Measurements from ENCODE around the gene TIAM2.
"Not testable (repeated sequence)": the region's sequence is repeated elsewhere in the genome, so short reads cannot be mapped to it uniquely, and the experiment has no call there.

TIAM2 gene

DNA sequence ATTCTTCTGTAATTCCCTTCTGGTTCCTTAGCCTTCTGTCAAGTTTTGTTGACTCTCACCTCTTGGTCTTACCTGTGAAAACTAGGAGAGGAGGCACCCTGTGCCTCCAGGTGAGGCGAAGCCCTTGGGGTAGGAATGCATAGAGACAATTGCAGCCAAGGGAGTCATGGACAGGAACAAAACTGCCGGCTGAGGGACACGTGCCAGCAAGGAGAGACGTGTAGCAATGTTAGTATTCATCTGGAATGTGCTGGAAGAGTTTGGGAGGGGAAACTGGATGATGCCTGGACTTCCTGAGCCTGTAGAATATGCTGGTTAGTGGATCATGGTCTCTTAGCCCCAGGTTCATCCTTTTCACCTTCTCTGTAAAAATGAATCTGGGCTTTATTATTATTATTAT, 3.9 kb upstream of the TIAM2 start:
- no peak for DNase-seq (ENCODE audit: low spot score)

DNA sequence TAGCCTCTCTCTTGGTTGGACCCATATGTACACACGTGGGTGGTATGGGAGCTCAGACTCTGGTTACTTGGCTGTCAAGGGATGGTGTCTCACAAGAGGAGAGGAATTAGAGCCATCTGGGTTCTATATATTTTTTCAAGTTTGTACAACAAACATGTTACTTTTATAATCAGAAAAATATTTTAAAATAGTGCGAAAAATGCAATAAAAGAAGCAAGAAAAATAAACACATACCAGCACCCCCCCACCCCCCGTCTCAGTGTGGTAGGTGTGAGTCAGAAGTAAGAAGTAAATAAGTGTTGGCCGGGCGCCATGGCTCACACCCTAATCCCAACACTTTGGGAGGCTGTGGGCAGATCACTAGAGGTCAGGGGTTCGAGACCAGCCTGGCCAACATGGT, 2.1 kb upstream of the TIAM2 start:
- no peak for DNase-seq (ENCODE audit: low spot score)

DNA sequence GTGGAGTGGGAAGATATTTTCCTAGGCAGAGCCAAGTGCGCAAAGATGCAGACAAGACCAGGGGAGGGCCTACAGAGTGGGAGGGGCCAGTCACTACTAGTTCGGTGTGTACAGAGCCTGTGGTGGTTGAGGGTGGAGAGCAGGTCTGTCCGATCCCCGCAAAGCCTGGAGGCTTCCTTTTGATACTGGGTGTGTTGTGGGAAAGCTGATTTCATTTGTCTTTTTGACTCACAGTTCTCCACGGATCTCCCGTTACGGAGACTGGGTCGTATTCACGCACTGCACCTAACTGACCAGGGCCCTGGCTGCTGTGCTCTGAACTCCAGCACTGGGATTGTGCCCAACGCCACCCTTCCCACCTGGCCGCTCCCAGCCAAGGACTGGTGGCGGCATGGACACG, 1.4 kb upstream of the TIAM2 start:
- DNase-seq (ENCODE audit: low spot score): no peak

DNA sequence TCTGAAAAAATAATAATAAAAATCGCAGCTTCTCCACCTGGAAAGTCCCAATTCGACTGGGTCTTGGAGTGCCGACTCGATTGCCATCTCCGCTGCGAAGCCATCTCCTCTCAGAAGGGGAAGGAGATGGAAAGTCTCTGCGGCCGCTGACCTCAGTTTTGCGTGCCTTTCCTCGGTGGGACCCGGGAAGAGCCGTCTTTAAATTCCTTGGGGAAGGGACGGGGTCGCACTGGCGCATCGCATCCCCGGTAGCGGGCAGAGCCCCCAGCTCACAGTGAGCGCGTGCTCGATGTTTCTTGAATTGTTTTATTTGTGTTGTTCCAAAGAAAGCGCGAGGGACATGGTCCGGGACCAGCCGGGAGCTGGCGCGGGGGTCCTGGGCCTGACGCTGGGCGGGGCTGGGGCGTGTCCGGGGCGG, 270 bp upstream of the TIAM2 start:
- no peak for DNase-seq (ENCODE audit: low spot score)

DNA sequence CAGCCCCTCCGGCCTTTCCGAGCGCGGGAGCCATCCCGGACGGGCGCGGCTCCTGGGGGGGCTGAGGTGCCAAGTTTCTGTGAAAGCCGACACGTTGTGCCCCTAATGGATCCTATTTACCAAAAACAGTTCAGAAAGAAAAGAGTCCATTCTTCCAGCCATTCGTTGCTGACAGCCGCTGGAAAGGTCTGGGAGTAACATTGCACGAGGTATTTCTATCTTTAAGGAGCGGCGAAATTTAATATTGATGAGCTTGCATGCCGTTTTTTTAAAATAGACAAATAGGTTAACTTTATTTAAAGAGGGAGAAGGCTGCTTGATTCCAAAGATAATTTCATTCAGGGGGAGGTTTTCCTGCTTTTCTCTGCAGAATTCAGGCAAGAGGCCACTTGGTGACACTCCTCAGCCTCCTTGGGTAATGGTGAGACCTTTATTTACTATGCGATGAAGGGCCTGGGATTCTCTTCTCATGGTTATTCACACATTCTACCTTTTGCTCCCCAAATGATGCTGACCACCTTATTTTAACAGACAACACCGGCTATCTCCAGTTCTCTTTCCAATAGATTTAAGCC, 988 bp downstream of the TIAM2 start:
- DNase-seq (ENCODE audit: low spot score): no peak

DNA sequence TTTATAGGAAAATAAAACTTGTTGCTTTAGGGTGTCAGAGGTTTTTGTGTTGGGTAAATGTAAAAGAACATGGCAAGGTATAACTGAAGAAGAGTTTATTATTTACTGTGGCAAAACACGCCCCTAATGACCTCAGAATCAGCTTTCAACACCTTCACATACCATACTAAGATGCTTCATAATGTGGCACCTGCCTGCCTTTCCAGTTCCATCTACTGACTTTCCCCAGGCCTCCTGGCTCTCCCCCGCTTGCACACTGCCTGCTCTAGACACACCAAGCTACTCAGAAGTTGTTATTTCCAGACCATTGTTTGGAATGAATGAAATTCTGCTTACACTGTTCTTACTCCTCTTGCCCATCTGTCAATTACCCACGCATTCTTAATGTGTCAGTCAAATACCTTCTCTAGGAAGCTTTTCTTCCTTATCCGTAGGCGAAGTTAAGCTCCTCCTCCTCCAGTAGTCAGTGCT, 1.8 kb downstream of the TIAM2 start:
- no peak for DNase-seq (ENCODE audit: low spot score)

DNA sequence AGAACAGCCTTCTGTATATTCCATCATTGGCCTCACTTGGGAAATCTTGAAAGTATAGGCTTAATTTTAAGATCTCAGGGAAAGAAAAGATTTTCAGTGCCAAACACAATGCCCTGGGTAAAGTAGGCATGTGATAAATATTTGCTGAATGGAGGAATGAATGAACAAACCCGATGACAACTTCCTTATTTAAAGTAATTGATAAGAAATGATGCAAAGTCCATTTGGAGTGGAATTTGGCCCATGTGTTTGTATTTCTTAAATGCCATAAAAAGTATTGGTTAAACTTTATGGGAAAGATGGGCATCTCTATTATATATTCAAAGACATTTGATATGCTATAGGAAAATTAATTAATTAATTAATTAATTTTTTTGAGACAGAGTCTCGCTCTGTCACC, 3.7 kb downstream of the TIAM2 start:
- DNase-seq (ENCODE audit: low spot score): no peak

DNA sequence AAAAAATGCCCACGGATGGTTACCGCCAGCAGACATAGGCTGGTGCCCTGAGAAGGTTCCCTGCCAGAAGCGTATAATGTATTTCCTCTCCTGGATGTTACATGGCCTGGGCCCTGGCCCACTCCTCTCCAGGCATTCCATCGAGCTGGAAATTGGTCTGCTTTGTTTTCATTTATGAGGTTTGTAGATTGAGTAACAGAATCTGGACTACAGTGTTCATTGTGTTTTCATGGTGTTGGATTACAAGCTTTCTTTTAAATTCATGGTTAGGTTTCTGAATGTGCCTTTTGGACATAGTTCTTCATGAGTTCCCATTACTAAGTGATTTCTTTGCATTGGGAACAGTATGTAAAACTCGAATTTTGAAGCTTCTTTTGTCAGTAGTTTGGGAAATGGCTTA, 6.4 kb downstream of the TIAM2 start:
- no peak for DNase-seq (ENCODE audit: low spot score)

DNA sequence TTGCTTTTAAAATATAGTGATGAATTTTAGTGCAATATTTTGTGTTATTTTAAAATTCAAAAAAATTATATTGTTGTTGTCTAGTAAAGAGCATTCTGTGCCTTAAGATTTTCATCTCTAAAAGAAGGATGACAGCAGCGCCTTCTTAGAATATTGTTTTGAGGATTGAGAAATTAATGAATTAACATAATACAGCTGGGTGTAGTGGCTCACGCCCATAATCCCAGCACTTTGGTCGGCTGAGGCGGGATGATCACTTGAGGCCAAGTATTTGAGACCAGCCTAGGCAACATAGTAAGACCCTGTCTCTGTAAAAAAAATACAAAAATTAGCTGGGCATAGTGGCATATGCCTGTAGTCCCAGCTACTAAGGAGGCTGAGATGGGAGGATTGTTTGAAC, 6.8 kb downstream of the TIAM2 start:
- DNase-seq (ENCODE audit: low spot score): no peak

DNA sequence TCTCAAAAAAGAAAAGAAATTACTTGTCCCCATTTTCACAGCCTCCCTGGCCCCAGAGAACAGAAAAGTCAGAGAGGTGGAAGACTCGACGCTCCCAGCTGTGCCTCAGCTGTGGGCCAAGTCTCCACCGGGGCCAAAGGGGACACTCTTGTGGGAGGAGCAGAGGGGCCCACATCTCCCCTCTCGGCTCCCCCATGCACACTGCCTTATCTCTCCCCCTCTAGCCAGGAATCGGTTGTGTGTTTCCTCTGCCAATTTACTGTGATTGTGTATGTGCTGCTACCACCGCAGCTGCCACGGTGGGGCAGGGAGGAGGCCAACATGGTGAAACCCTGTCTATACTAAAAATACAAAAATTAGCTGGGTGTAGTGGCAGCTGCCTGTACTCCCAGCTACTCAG, 8.4 kb downstream of the TIAM2 start:
- no peak for DNase-seq (ENCODE audit: low spot score)

DNA sequence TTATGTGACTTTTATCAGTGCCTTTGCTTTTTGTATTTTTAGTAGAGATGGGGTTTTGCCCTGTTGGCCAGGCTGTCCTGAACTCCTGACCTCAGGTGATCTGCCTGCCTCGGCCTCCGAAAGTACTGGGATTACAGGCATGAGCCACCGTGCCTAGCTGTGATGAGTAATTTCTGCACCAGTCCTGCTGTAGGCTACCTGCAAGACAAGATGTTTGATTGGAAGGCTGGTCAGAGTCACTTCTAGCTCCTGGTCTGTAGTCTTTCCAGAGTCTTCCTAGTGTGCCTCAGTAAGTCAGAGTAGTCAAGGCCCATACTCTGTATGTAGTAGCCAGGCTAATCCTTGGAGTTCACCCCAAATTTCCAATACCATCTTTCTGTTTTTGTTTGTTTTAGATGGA, 8.9 kb downstream of the TIAM2 start:
- no peak for DNase-seq (ENCODE audit: low spot score)

DNA sequence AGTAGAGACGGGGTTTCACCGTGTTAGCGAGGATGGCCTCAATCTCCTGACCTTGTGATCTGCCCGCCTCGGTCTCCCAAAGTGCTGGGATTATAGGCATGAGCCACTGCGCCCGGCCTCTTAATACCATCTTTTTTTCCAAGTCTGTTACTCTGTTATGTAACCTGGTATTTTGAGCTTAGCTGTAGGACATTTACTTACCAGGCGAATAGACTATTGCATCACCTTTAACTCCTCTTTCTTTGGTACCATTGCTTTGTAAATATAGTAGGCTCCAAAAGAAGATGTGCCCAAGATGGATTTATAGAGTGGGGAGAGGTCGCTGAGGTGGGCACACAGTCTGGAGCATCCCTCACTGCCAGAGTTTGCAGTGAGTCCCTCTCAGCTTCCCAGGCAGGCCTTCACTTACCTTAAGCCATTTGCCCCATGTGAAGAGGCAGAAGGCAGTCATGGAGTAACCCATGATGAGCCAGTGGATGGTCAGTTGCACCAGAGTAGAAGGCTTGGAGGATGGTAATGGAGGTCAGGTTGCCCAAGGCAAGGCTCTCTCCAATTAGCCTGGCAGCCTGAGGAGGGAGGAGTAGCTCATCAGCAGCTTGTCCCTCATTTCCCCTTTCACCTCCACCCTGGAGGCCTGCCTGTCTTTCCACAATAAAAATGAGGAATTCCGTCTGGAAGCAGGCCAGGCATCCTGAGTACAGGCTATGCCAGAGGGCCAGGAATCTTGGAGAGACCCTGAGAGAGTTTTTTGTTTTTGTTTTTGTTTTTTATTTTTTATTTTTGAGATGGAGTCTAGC, 9.7 kb downstream of the TIAM2 start:
- DNase-seq (ENCODE audit: low spot score): no peak

DNA sequence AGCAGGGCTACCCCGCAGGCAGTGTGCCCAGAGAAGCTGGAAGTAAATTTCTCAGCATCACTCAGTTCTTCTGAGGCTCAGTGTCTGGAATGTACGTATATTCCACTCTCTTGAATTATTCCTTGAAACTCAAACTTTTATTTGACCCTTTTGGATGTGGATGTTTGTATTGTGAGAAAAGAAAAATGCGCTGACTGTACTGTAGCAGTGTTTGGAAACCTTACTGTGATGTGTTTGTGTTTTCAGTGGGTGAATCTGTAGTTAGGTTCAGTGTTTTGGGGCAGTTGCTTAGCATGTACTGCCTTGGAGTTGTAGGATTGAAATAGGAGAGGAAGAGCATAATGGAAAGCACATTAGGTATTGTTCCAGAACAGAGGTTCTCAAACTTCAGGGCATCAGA, 13.5 kb downstream of the TIAM2 start:
- no peak for DNase-seq (ENCODE audit: low spot score)

DNA sequence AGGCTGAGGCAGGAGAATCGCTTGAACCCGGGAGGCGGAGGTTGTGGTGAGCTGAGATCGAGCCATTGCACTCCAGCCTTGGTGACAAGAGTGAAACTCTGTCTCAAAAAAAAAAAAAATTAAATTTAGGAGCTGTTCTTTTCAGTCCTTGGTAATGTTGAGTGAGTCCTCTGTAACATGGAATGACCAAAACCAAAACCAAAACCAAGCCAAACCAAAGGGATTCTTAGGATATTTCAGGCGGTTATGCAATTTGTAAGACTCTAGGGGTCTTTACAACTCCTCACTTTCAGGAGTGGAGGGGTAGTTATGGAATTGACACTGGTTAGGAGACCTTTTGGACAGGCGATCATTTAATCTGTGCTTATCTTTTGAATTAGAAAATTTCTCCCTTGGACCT, 15.8 kb downstream of the TIAM2 start:
- DNase-seq (ENCODE audit: low spot score): no peak

DNA sequence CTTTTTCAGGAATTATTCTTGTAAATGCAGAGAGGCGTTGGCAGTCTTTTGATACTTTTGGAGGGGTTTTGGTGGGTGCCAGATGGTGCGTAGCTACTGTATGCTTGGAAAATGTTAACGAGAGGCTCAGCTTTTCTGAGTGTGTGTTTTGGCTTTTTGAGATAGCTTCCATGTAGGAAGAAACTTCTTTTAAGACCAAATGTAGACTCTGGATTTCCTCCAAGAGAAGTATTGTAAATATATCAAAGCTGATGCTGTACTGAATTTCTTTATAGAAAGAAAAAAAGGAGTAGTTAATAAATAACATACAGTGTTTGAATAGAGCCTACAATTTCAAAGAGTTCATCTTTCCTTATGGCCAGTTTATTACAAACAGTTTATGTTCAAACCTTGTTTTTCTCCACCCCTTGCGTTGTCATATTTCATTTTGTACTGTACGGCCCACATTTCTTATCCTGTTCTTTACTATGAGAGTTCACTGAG, 16.7 kb downstream of the TIAM2 start:
- no peak for DNase-seq (ENCODE audit: low spot score)

DNA sequence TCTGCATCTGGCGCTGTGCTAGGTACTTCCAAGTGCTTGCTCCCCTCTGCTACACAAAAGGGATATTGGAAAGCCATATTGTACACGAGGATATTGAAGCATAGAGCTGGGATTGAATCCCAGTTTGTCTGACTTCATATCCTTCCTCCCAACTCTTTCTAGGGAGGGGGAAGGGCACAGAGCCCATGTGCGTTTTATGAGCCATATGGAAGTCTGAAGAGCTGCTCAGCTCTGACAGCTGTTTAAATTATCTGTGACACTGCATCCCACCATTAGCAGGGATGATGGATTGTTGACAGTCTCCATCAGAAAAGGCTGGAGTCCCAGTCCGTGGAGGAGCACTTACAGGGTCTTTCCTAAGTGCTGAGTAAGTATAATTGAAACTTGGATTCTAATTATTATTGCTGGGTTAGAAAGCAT, 18.4 kb downstream of the TIAM2 start:
- no peak for DNase-seq (ENCODE audit: low spot score)

DNA sequence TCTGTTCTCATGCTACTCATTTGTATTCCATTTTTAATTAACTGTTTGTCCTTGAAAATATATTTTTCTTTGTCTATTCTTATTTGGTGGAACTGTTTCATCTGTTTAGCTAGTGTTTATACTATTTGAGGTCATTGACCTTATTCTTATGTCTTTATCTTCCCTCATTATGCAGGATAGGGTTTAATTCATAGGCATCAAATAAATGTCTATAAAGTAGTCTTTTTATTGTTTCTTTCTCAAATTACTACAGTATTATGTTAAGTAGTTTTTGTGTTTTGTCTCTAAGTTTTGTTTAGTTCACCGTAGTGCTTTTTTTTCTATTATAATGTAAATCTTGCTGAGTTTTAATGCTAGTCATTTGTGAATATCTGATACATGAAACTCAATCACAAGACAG, 19.0 kb downstream of the TIAM2 start:
- no peak for DNase-seq (ENCODE audit: low spot score)

DNA sequence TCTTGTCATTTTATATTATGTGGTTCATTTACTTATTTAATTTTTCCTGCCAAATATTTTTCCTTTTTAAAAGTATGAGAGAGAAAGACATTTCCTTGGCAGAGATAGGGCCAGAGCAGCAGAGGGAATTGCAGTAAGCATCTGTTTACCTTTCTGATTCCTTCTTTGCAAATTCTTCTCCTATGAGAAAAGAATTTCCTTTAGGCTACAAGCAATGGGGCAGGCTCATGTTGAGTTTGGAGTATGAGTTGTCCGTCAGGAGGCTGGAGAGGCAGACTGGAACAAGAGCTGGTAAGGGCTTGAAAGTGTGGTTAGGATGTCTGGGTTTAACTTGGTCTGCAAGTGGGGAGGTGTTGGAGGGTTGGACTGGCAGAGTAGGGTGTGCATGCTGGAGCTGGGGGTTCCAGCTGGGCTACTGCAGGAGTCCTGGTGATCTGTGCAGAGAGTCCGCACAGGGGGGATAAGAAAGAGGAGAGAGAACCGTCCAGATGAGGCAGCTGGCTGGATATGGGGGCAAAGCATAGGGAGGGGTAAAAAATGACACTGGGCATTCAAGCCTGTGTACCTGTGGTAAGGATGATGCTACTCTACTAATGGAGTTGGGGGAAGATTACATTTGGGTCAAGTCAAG, 19.7 kb downstream of the TIAM2 start:
- DNase-seq (ENCODE audit: low spot score): no peak

DNA sequence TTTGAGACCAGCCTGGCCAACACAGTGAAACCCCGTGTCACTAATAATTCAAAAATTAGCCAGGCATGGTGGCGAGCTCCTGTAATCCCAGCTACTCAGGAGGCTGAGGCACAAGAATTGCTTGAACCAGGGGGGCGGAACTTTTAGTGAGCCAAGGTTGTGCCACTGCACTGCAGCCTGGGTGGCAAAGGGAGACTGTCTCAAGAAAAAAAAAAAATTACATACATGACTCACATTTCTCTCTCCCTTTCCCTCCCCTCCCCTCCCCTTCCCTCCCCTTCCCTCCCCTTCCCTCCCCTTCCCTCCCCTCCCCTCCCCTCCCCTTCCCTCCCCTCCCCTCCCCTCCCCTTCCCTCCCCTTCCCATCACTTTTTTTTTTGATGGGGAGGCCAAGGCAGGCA, 23.3 kb downstream of the TIAM2 start:
- DNase-seq (ENCODE audit: low spot score): not testable (repeated sequence)

DNA sequence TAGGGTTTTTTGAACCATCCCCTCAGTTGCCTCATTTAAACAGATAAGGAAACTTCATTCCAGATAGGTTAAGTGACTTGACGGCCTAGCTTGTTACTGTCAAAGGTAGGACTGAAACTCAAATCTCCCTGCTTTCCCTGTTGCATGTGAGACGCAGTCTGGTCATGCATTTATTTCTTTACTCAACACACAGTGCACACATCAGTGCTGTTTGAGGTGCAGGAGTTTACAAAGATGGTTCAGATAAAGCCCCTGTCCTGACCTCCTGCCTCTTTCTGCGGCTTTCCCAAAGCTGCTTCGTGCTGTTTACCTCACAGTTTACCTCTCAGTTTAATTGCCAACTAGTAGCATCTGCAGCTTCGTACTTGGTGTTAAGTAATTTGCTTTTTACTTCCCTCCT, 26.6 kb downstream of the TIAM2 start:
- no peak for DNase-seq (ENCODE audit: low spot score)

DNA sequence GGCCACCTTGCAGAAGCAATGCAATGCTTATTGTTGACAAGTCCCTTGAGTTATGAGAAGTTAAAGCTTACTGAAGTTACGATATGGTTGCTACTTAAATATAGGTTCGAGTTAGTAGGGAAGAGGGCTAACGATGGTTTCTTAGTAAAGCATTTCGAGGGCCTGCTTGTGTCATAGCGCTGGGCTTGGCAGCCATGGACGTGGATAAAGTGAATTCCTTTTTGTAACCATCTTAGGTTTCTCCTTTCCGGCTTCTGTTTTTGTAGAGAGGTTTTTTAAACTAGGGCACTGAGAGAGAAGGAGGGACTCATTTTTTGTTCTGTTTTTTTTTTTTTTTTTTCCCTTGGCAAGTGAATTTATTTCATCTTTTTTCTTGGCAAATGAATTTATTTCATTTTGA, 27.6 kb downstream of the TIAM2 start:
- no peak for DNase-seq (ENCODE audit: low spot score)

DNA sequence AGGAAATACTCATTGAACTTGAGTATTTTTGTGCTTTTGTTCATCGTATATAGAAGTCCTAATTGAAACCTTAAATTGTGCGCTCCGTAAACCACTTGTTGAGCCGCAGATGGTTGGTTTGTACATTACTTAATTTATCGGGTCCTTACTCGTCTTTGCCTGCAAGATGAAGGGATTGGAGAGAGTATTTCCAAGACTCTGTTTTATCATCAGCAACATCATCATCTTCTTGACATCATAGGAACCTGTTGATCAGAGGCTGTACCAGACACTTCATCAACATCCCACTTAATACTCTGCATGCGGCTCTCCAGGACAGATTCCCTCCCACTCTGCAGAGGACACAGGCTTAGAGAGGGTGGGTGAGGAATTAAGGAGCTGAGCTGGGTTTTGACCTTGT, 28.6 kb downstream of the TIAM2 start:
- DNase-seq (ENCODE audit: low spot score): no peak

DNA sequence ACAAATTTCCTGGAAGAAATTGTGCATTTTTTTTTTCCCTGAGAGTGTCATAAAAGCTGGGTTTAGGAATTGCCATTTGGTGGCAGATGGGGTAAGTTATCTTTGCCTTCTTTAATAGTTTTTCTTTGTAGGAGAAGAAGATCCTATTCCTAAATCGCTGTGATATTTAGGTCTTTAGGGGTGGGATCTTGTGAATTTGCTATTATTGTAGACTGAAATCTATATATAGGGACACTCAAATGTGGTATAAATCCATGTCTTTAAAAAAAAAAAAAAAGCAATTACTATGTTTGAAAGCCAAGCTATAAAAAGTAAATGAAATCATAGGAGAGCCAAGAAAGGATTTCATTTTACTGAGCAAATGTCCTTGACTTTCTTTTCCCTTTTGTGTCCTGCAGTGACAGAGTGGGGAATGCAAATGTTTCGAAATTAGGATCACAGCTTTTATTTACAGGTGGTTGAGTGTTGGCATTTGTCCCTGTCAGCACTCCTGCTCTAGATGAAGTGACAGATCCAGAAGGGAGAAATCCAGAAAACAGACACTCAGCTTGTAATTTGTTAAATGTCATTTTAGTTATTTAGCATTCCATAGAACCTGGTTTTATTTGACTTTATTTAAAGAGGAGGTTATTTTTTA, 29.4 kb downstream of the TIAM2 start:
- no peak for DNase-seq (ENCODE audit: low spot score)
